Inferior parietal cortex (tissue), 1 donor: Measurements from ENCODE around the gene CEMP1.
"Not testable (repeated sequence)": the region's sequence is repeated elsewhere in the genome, so short reads cannot be mapped to it uniquely, and the experiment has no call there.

Experiments used
- DNase-seq: peaks from one replicate; pipeline ENCODE4 v3.0.0-alpha.2; 2016; ENCODE audit errors: extremely low spot score

CEMP1 gene

DNA sequence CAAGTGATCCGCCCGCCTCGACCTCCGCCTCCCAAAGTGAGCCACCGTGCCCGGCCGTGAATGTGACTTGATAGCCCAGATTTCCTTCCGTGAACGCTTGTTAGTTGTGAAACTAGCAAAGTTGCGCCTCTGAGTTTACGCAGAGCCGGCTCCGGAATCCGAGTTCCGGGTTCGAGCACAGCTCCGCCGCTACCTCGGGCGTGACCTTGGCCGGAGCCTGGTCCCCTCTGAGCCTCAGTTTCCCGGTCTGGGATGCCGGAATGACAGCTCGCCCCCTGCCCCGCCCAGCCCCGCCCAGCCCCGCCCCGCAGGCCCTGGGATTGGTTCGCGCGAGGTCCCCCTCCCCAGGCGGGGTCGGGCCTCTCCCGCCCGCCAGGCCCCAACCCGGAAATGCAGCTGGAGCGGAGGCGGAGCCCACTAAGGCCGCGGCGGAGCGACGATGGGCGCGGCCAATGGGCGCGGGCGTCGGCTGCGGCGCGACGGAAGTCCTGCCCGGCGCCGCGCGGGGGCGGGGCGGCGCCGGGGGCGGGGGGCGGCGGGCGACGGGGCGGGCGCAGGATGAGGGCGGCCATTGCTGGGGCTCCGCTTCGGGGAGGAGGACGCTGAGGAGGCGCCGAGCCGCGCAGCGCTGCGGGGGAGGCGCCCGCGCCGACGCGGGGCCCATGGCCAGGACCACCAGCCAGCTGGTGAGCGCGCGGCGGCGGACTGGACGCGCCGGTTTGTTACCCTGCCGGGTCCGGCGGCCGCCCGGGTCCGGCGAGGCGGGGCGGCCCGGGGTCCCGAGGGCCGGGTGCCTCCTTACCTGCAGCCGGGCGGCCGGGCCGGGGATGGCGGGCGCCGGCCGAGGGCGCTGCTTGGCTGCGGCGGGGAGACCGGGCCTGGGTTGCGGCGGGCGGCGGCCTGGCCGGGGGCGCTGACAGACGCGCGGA lies 6.5 kb upstream of the CEMP1 start, which contains the start of gene PDPK1:
TSS of gene PDPK1 (plus strand) at position 571 of the 929 bp plus-strand sequence. CDS start at position 663, 92 bp downstream.
- peak; percentile 93 for DNase-seq

DNA sequence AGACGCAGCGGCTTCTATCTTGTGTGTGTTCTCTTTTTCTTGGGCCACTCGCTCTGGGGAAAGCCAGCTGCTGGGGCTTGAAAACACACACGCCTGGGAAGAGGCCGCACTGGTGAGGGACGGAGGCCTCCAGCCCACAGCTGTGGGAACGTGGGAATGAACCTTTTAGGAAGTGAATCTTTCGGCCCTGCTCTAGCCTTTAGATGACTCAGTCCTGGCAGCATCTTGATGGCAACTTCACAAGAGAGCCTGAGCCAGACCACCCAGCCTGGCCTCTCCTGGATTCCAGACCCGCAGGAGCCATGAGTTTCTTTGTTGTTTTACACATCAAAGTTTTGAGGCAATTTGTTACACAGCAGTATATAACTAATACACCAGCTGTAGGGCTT lies 4.4 kb upstream of the CEMP1 start:
- DNase-seq: no peak

DNA sequence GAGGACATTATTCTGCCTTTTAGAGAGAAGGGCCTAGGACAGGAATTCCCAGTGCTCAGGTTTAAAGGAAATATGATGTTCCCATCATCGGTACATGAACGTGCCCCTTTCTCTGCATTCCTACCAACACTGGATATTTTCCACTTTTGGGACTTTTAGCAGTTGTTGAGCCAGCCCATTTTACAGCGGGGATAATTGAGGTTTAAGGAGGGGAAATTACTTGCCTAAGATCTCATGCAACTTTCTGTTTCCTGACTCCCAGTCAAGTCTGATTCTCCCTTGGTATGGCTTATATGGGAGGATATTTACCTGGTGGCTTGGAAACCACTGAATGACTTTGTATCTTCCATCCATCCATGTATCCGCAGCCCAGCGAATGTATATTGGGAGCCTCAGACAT lies 3.1 kb upstream of the CEMP1 start:
- not testable (repeated sequence) for DNase-seq

DNA sequence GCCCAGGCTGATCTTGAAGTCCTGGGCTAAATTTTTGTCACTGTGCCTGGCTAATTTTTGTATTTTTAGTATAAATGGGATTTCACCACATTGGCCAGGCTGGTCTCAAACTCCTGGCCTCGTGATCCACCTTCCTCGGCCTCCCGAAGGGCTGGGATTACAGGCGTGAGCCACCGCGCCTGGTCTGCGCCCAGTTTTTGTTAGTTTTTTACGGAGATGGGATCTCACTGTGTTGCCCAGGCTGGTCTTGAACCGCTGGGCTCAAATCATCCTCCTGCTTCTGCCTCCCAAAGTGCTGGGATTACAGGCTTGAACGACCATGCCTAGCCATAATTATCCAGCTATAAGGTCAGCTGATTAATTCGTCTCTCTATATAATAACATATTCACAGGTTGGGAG lies 2.7 kb upstream of the CEMP1 start:
- DNase-seq: no peak

DNA sequence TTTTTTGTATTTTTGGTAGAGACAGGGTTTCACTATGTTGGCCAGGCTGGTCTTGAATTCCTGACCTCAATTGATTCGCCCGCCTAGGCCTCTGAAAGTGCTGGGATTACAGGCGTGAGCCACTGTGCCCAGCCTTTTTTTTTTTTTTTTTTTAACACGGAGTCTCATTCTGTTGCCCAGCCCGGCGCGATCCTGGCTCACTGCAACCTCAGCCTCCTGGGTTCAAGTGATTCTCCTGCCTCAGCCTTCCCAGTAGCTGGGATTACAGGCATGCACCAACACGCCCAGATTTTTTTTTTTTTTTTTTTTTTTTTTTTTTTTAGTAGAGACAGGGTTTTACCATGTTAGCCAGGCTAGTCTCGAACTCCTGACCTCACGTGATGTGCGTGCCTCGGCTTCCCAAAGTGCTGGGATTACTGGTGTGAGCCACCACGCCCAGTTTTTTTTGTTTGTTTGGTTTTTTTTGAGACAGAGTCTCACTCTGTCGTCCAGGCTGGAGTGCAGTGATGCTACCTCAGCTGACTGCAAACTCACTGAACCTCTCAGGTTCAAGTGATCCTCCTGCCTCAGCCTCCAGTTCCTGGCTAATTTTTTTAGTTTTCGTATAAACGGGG lies 2.0 kb upstream of the CEMP1 start:
- not testable (repeated sequence) for DNase-seq

DNA sequence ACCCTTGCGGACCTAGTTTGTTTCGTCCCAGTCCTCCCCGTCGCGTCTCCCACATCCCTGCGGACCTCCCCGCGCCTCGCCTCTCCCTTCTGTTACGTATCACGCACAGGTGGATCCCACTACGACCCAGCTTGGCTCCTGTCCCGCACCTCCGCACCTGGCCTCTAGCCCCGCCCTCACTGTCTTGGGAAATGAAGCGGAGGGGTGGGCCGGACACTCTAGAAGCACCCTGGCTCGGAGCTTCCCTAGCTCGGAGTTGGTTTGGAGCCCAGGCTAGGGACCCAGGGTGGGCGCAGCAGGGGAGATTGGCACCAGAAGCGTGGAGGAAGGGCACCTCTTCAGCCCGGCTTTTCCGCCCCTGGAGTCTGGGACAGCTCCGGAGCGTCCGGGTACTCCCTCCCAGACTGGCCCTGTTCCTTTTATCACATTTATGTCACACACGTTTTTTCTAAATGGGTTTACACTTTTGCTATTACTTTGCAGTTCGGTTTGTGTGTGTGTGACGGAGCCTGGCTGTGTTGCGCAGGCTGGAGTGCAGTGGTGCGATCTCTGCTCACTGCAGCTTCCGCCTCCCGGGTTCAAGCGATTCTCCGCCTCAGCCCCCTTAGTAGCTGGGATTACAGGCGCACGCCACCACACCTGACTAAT lies 1.4 kb upstream of the CEMP1 start:
- DNase-seq: no peak

DNA sequence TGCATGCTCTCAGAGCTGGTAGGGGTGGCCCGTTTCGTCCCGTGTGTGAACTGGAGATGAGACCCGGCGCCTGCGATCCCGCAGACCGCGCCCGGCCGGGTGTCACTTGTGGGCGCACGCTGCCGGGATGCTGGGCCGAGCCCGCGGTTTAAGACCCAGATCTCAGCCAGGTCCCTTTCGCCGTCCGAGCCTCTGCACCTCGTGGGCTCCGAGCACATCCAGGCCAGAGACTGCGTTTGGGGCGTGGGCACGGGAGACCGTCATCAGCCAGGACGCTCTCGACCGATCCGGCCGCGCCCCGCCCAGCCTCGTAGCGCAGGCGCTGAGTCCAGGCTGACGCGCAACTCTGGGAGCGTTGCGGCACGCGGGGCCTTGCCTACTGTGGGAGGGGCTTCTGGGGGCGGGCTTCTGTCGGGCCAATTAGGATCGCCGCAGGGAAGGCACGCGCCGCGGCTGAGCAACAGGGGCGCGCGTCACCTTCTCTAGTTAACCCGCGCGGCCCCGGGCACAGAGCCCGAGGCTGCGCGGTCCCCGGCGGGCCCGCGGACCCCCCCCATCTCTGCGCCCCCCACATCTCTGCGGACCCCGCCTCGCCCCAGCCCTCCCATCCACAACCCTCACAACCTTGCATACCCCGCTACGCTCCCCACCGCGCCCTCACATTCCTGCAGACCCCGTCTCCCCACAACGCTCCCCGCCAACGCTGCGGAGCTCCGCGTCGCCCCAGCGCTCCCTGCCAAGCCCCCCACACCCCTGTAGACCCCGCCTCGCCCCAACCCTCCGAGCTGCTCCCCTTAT lies 687 bp upstream of the CEMP1 start:
- DNase-seq: peak; percentile 95

DNA sequence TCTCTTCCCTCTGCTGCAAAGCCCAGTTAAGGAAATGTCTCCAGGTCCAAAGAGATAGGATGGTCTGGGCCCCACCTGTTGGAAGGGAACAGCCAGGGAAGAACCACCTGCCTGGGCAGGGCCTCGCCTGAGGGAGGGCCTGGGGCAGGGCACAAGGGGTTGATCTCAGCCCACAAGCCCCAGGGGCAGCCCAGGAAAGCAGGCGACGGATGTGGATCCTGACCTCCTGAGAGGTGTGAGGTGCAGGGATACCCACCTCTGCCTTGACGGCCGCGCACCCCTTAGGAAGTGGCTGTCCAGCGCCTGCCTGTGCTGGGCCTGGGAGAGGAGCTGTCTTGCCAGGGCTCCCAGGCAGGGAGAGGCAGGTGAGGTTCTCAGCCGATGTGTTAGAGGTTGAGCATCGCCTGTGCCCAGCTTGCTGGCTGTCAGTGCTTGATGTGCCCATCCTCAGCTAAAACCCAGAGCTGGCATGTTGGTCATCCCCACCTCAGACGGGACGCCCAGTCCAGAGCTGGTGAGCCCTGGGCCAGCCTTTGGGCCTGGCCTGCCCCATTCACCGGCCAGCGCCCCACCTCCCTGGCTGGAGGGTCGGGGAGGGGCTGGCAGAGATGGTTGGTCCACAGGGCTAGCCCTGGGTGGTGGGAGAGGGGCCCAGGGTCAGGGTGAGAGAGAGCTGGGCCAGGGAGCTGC lies 434 bp downstream of the CEMP1 start:
- no peak for DNase-seq

DNA sequence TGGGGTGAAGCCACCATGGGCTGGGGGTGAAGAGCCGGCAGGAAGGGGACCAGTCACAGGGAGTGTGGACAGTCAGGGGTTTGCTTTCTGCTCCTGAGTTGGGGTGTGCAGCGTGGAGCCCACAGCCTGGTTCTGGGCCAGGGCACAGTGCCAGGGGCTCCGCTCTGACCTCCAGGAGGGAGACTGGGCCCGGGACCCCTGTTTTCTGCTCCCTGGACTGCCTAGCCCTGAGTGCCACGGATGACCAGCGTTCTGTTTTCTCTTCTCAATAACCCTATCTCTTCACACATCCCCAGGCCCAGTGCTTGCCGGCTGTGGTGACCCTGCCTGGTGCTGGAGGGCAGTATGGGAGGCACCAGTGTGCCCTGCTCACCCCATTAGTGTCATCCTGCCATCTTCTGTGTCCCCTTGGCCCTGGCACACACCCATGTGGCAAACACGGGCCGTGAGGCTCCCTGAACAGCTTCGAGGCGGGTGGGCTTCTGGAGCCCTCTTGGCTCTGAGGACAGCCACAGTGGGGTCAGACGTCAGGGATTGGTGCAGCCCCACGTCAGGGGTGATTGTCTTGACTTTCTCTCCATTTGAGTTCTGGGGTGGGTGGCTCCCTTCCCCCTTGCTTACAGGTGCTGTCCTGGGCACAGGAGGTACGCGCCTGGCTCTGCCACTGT lies 1.1 kb downstream of the CEMP1 start:
- DNase-seq: no peak

DNA sequence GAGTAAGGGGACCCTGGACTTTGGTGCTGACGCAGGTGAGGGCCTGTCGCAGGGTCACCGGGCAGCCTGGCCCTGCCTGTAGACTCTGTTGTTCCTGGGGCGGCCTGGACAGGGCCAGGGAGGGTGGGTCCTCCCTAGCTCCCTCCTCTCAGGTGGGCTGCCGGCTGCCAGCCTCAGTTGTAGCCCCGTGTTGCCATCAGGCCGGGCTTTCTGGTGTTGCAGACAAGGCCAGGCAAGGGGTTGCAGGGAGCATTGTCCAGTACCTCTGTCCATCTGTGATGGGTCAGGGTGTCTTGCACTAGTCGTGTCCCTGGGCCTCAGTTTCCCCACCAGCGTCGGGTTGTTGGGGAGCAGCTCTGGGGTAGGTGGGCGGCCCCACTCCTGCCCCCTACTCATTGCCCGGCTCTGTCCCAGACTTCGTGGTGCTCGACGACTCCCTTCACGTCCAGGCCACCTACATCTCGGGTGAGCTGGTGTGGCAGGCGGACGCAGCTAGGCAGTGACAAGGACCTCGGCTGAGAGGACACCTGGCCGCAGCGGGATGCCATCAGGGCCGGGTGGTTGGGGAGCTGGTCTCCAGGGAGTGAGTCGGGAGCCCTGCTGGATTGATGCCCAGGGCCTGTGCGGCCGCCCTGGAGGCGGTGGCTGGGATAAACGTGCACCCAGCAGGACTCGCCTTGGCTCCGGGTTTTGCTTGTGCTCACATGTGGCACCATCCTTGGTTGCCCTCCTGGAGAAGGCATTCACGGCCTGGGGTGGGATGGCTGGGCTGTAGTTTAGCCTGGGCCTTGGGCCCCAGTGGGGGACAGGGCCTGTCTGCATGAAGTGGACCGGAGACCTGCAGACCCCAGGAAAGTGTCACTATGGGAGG lies 1.9 kb downstream of the CEMP1 start:
- DNase-seq: no peak

DNA sequence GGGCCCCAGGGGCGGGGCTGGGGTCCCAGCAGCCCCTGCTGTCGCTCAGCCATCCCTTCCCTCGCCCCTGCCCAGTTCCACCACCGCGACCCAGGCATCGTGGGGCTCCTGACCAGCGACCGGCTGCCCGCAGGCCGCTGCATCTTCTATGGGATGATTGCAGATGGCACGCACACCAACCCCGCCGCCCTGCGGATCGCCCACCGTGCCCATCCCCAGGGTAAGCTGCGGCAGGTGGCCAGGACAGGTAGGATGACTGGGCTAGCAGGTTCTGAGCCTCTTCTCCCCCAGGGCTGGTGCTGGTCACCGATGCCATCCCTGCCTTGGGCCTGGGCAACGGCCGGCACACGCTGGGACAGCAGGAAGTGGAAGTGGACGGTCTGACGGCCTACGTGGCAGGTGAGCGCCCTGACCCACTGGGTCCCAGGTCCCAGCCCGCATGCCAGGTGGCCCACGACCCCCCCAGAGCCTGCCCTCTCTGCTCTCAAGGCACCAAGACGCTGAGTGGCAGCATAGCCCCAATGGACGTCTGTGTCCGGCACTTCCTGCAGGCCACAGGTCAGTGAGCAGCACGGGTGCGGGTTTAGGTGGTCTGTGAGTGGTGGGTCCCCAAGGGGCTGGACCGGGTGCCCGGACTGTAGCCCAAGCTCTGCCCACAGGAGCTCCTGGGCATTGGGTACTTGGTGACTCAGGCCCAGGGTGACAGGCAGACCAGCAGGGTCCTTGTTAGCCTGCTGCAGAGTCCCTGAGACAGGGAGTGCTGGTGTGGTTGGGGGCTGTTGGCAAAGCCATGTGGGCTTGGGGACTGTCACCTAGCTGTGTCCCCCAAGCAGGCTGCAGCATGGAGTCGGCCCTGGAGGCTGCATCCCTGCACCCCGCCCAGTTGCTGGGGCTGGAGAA lies 2.8 kb downstream of the CEMP1 start:
- no peak for DNase-seq

DNA sequence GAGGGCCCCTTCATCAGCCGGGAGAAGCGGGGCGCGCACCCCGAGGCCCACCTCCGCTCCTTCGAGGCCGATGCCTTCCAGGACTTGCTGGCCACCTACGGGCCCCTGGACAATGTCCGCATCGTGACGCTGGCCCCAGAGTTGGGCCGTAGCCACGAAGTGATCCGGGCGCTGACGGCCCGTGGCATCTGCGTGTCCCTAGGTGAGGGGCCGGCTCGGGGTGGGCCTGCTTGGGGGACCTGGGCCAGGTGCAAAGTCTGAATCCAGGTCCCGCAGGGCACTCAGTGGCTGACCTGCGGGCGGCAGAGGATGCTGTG lies 3.5 kb downstream of the CEMP1 start:
- no peak for DNase-seq

DNA sequence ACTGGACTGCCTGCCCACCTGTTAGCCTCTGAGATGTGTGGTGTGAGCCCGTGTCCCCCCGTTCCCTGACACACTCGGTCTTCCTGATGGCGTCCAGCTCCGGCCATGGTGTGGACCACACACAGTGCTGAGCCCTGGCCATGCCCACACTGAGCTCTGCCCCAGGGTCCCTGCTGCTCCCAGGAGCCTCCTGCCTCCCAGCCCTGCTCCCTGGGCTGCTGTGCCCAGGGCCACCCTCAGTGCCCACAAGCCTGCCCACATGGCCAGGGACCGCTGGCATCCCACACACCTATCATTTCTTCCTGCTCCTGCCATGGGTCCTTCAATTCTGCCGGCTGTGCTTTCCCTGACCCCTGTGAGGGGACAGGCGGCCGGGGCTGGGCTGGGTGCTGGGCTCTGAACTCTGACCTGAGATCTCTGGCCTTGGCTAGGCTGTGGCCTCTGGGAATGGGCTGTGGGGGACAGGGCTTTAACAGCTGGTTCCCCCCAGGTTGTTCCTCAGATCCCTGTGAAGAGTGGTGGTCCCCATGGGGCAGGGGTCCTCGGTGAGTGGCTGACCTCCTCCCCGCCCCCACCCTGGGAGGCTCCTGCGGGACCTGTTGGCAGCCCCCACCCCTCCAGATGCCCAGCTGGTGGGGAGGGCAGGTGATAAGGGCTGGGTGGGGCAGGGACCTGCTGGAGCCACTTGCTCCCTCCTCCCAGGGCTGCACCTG lies 4.0 kb downstream of the CEMP1 start:
- no peak for DNase-seq

DNA sequence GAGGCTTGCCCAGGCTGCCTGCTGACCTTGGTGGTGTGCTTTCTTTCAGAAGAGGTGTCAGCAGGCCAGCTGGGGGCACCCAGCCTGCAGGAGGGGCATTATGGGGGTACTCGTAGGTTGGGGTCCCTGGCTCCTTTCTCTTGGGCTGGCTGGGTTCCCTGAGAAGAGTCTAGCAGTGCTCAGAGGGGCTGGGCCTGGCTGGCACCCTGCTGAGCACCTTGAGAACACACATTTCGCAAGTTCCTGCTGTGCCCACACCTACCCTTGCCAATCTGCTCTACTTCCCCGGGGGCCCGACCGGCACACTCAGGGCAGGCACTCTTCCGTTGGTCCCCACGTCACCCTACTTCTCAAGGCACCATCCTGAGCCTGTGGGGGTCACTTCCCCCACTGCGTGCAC lies 5.1 kb downstream of the CEMP1 start:
- no peak for DNase-seq

DNA sequence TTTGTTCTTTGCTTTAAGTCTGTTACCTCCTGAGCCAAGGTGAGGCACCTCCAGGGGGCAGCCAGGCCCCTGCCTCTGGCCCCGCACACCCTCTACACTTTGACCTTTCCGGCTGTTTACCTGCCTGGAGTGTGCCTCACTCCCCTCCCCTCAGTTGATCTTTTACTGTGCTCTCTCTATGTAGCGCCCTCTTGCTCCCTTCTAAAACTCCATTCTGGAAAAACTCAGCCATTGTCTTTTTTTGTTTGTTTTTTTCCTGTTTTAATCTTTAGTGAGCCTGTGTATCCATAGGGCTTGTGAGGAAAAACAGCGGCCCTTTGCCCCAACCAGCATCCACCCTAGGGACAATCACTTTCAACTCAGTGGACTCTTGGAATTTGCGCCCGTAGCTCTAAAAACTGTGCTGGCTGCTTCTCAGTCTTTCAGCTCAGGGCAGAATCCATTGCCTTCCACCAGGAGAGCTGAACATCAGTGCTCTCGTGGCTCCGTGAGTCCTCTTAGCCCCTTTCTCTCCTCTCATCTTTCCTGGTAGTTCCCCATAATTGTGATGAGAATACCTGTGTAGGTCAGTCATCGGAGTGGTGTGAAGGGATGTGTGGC lies 6.8 kb downstream of the CEMP1 start:
- DNase-seq: no peak

DNA sequence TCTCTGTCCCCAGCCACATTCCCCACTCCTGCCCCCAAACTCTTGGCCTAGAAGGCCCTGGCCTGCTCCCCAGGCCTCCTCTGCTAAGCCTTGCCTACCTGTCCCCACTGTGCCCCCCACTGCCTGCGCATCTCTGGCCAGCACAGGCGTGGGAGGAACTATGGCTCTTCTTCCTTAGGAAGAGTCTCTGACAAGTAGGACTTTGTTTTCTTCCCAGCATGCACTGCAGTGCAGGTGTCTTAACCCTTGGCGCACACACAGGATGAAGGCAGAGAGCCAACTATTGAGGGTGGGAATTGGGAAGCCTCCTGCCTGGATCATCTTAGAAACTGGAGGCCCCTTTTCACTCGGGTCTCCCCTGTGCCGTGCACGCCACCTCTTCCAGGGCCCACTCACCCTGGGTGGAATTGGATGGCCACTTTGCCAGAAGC lies 7.4 kb downstream of the CEMP1 start:
- DNase-seq: no peak

DNA sequence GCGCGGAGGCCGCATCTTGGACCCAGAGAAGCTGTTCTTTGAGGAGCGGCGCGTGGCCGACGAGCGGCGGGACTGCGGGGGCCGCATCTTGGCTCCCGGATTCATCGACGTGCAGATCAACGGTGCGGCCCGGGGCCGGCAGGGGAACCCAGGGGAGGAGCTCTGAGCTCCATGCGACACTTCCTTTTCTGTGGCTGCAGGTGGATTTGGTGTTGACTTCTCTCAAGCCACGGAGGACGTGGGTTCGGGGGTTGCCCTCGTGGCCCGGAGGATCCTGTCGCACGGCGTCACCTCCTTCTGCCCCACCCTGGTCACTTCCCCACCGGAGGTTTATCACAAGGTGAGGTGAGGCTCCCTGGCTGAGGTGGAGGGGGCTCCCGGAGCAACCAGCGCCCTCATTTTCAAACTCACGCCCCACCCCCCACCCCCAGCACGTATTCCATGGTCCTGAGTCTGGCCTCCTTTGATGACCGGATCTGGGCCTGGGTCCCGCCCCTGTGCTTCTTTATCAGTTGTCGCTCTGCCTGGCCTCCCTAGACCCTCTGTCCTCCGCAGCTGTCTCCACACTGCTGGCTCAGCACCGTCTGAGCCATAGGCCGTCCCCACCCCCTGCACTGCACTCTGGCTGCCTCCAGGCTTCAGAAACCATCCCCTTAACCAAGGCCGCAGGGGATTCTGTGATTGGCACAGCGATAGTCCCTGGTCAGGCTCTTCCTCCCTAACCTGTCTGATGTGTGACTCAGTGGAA lies 10.2 kb downstream of the CEMP1 start:
- no peak for DNase-seq
